Measurements from ENCODE around the gene SCAF4.
"Not testable (repeated sequence)": the region's sequence is repeated elsewhere in the genome, so short reads cannot be mapped to it uniquely, and the experiment has no call there.

The SCAF4 gene

DNA sequence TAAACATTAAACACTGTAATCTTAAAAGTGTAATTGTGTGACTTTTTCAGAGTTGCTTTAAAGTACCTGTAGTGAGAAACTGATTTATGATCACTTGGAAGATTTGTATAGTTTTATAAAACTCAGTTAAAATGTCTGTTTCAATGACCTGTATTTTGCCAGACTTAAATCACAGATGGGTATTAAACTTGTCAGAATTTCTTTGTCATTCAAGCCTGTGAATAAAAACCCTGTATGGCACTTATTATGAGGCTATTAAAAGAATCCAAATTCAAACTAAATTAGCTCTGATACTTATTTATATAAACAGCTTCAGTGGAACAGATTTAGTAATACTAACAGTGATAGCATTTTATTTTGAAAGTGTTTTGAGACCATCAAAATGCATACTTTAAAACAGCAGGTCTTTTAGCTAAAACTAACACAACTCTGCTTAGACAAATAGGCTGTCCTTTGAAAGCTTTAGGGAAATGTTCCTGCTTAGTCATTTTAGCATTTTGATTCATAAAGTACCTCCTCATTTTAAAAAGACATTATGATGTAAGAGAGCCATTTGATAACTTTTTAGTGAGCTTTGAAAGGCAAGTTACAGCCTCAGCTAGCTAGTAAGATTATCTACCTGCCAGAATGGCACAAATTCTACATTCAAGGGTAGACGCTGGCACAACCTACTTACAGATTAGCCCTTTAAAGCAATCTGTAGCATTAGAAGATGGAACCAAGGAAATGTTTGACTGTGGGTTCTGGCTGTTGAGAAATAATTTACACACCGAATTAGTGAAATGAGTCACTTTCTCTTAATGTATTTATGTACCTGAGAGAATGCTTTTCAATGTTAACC, 63.0 kb downstream of the SCAF4 start:
- no peak for DNase-seq

GRCh38 chr21:31667639-31668038, 64.3 kb downstream of the SCAF4 start:
- DNase-seq: no peak

DNA sequence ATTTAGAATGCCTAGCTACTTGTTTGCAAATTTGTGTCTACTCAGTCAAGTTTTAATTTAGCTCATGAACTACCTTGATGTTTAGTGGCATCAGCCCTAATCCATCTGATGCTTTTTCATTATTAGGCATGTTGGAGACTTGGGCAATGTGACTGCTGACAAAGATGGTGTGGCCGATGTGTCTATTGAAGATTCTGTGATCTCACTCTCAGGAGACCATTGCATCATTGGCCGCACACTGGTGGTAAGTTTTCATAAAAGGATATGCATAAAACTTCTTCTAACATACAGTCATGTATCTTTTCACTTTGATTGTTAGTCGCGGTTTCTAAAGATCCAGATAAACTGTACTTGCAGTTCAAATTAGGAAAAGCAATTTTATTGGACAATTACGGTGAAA, 64.8 kb downstream of the SCAF4 start:
- DNase-seq: no peak

DNA sequence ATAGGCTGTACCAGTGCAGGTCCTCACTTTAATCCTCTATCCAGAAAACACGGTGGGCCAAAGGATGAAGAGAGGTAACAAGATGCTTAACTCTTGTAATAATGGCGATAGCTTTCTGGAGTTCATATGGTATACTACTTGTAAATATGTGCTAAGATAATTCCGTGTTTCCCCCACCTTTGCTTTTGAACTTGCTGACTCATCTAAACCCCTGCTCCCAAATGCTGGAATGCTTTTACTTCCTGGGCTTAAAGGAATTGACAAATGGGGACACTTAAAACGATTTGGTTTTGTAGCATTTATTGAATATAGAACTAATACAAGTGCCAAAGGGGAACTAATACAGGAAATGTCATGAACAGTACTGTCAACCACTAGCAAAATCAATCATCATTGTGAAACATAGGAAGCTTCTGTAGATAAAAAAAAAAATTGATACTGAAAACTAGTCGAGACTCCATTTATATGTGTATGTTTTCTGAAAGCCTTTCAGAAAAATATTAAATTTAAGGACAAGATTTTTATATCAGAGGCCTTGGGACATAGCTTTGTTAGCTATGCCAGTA, 65.4 kb downstream of the SCAF4 start:
- no peak for DNase-seq

DNA sequence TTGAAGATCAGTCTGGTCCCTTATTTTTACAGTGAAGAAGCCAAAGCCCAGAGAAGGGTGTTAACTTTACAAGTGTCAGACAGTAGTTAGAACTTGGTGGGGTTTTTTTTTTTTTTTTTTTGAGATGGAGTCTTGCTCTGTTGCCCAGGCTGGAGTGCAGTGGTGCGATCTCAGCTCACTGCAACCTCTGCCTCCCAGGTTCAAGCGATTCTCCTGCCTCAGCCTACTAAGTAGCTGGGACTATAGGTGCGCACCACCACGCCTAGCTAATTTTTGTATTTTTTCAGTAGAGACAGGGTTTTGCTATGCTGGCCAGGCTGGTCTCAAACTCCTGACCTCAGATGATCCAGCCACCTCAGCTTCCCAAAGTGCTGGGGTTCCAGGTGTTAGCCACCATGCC, 66.0 kb downstream of the SCAF4 start:
- DNase-seq: not testable (repeated sequence)

DNA sequence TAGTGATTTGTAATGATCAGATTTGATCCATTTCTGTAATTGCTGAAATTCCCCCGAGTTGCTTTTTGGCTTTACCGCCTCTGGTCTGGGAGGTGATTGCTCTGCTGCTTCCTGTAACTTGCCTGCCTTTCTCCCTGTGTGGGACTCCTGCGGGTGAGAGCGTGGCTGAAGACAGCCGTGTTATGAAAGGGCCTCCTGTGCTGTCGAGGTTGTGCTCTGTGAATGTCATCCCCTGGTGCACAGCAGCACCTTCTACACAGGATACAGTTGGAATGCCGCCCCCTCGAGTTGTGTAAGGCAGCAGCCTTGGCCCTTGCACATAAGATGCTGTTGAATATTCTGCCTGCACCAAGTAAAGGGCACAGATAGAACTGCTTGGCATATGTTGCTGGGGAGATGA, 66.5 kb downstream of the SCAF4 start:
- no peak for DNase-seq

- DNase-seq: no peak
These were observed 68.2 kb downstream of the SCAF4 start for GRCh38 chr21:31663584-31664249.

DNA sequence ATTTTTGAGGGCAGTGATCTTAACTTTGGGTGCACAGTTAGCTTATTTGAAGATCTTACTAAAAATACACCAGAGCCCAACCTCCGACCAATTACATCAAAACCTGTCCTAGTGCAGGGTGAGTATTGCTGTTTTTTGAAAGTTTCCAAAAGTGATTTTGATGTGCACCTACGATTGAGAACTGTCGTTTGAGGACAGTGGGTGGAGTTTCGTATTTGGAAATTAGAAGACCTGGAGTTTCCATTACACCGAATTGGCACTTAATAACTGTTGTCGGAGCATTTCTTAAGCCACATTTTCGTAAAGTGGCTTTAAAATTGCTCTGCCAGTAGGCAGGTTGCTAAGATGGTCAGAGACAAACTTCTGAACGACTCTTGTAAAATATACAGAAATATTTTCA, 71.3 kb downstream of the SCAF4 start:
- no peak for DNase-seq

- peak; percentile 28 for DNase-seq
These were observed 71.7 kb downstream of the SCAF4 start for GRCh38 chr21:31660259-31660565.

DNA sequence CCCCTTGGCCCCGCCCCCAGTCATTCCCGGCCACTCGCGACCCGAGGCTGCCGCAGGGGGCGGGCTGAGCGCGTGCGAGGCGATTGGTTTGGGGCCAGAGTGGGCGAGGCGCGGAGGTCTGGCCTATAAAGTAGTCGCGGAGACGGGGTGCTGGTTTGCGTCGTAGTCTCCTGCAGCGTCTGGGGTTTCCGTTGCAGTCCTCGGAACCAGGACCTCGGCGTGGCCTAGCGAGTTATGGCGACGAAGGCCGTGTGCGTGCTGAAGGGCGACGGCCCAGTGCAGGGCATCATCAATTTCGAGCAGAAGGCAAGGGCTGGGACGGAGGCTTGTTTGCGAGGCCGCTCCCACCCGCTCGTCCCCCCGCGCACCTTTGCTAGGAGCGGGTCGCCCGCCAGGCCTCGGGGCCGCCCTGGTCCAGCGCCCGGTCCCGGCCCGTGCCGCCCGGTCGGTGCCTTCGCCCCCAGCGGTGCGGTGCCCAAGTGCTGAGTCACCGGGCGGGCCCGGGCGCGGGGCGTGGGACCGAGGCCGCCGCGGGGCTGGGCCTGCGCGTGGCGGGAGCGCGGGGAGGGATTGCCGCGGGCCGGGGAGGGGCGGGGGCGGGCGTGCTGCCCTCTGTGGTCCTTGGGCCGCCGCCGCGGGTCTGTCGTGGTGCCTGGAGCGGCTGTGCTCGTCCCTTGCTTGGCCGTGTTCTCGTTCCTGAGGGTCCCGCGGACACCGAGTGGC, 72.2 kb downstream of the SCAF4 start, which contains the start of gene SOD1:
SOD1 (plus strand) TSS at position 158 of the 723 bp plus-strand sequence; CDS start at position 235, 77 bp downstream.
- peak; percentile 89 for DNase-seq

DNA sequence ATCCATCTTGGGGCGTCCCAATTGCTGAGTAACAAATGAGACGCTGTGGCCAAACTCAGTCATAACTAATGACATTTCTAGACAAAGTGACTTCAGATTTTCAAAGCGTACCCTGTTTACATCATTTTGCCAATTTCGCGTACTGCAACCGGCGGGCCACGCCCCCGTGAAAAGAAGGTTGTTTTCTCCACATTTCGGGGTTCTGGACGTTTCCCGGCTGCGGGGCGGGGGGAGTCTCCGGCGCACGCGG, 72.7 kb downstream of the SCAF4 start:
- no peak for DNase-seq

DNA sequence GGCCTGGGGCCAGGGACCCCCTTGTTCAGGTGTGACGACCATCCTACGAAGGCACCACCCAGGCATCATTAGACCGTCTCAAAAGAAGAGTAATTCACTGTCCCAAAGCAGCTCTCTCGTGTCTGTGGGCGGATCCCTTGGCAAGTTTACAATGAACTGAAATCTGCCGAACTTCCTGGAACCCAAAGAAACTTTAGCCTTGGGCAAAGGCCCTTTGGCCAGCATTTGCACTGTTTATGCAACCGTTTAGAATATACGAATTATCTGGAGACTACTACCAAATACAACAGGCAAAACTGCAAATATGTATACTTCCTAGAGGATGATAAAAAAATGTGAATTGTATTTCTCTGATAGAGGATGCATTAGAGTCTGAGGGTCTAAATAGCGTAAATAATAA, 73.9 kb downstream of the SCAF4 start:
- DNase-seq: no peak

DNA sequence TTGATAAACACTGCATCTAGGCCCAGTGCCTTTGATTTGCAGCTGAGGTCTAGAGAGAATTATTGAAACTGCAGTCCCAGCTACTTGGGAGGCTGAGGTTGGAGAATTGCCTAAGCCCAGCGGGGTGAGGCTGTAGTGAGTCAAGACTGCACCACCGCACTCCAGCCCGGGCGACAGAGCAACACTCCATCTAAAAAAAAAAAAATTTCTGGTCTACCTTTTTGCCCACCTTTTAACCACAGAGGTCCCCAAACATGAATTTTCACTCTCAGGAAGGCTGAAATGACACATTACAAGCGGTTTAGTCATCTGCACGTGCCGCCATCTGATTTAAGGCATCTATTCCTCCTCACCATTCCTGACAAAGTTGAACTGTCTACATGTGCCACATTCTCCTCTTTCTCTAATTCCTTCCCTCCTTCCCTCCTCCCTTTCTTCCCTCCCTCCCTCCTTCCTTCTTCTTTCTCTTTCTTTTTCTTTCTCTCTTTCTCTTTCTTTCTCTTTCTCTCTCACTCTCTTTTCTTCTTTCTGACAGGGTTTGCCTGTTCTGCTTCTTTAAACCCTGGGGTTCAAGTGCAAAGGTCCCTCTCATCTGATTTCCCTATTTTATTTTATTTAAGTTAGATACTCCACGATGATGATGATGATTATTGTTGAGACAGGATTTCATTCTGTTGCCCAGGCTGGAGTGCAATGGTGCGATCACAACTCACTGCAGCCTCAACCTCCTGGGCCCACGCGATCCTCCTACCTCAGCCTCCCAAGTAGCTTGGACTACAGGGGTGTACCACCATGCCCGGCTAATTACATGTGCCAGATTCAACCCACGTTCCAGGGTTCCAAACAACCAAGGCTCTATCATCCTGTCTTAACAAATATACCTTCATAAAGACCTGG, 75.5 kb downstream of the SCAF4 start:
- DNase-seq: no peak

DNA sequence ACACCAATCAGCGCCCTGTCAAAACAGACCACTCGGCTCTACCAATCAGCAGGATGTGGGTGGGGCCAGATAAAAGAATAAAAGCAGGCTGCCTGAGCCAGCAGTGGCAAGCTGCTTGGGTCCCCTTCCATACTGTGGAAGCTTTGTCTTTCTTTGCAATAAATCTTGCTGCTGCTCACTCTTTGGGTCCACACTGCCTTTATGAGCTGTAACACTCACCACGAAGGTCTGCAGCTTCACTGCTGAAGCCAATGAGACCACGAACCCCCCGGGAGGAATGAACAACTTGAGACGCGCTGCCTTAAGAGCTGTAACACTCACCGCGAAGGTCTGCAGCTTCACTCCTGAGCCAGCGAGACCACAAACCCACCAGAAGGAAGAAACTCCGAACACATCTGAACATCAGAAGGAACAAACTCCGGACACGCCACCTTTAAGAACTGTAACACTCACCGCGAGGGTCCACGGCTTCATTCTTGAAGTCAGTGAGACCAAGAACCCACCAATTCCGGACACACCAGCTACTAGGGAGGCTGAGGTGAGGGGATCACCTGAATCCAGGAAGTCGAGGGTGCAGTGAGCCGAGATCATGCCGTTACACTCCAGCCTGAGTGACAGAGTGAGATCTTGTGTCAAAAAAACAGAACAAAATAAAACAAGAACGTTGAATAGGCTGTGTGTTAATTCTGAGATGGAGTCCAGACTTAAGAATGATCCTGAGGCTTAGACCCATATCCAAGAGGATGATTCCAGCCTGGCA, 76.9 kb downstream of the SCAF4 start:
- not testable (repeated sequence) for DNase-seq

GRCh38 chr21:31654340-31654739, 77.6 kb downstream of the SCAF4 start:
- no peak for DNase-seq

DNA sequence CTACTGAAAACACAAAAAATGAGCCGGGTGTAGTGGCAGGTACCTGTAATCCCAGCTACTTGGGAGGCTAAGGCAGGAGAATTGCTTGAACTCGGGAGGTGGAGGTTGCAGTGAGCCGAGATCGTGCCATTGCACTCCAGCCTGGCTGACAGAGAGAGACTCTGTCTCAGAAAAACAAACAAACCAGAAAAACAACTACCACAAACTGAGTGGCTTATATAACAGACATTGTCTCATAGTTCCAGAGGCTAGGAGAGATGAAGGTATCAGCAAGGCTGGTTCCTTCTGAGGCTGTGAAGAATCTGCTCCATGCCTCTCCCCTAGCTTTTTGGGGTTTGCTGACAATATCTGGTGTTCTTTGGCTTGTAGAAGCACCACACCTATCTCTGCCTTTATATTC, 80.4 kb downstream of the SCAF4 start:
- not testable (repeated sequence) for DNase-seq

GRCh38 chr21:31650930-31651329, 81.0 kb downstream of the SCAF4 start:
- no peak for DNase-seq

- no peak for DNase-seq
These were observed 84.3 kb downstream of the SCAF4 start for GRCh38 chr21:31647650-31648049.

DNA sequence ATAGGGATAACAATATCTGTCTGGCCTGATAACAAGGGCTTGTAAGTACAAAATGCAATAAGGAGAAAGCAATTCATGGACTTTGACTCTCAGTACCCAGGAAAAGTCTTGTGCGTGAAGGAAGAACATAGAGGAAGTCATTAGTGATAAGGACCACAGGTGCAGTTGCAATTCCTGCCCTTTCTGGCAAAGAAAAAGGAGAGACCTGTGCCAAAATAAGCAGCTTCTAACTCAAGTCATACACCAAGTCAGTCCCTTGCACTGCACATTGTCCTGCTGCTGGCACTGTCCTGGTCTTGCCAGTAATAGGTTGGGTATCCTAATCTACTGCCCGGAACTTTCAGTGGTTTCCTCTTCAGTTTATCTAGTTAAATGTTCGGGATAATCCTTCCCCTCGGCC, 87.3 kb downstream of the SCAF4 start:
- no peak for DNase-seq

DNA sequence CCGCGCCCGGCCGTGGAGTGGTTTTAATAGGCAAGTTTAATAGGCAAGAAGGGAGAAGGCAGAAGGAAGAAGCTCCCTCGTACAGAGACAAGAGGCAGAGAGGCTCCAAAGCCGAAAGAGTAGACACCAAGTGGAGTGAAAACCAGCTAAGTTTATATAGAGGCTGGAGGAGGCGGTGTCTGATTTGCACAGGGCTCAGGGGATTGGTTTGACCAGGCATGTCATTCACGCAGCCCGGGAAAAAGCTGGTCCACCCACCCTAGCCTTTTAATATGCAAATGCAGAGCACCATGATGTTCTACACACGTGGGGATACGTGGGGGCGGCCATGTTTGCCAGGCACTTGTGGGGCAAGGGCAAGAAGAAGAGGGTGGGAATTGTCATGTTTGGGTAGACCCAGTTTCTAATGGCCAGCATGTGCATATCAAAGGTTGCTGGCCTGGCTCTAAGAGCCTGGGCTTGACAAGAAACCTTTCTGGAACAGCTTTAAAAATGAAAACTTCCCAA, 90.4 kb downstream of the SCAF4 start:
- DNase-seq: no peak

DNA sequence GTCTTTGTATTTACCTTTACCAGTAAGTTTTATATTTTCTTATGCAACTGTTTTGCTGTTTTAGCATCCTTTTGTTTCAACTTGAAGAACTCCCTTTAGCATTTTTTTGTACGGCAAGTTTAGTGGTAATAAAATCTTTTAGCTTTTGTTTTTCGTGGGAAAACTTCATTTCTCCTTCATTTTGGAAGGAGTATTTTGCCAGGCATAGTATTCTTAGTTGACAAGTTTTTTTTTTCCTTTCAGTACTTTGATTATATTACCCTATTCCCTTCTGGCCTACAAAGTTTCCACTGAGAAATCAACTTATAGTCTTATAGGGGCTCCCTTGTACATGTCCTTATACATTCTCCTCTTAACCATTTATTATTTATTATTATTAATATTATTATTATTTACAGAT, 95.0 kb downstream of the SCAF4 start:
- no peak for DNase-seq

DNA sequence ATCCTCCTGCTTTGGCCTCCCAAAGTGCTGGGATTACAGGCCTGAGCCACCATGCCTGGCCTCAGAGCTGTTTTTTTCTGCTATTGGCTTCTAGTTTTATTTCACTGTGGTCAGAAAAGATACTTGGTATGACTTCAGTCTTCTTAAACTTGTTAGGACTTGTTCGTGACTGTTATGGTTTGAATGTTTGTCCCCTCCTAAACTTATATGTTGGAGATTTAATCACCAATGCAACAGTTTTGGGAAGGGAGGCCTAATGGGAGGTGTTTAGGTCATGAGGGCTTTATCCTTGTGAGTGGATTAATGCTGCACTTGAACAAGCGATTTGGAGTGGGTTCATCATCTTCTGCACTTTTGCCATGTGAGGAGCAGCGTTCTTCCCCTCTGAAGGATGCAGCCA, 96.9 kb downstream of the SCAF4 start:
- no peak for DNase-seq
